AG09309 (cell line): ENCODE measurements around the gene TBC1D2B.
"Not testable (repeated sequence)": the region's sequence is repeated elsewhere in the genome, so short reads cannot be mapped to it uniquely, and the experiment has no call there.

Experiments used
- DNase-seq: peaks from one replicate; pipeline ENCODE4 v3.0.0-alpha.2; 2010; ENCODE audit warnings: low read depth
- H3K4me3 ChIP-seq: 2 replicates; pipeline ENCODE4 v1.5.1; 2011; ENCODE audit warnings: mild to moderate bottlenecking, low read depth, low read length, moderate library complexity; ENCODE audit not compliant: control insufficient read depth
- TF ChIP-seq, protein P1 (sequence below): IDR thresholded peaks from 2 replicates; pipeline ENCODE4 v1.5.1; 2011; ENCODE audit warnings: mild to moderate bottlenecking, low read depth, low read length, inconsistent platforms; ENCODE audit not compliant: insufficient read depth, control insufficient read depth; ENCODE audit errors: missing control alignments

Gene TBC1D2B

DNA sequence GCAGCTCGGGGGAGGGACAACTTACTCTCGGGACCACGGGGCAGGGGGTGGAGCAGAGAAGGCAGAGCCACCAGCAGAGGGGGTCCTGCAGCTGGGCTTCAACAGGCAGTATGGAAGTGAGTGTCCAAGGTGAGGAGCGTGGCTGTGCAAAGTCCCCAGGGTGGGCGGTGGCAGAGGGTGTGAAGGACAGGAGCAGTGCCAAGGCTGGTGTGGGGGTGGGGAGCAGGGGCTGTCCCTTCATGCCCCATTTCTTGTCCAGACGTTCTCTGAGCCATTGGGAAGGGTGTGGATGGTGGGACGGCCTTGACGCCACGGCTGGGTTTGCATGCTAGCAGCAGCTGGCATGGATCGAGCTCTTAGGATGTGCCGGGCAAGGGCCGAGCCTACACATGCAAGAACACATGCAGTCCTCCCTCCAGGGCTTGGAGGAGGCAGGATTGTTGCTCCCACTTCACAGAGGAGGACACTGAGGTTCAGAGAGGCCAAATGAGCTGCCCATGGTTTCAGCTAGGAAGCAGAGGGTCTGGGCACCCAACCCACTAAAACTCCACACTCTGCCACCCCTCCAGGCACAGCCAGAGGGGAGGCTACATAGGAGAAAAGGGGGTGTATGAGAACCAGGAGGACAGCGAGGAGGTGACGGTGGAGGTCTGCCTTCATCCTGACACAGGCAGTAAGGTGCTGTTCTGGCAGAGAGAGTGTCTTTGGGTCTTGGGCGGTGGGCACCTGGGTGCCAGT lies 93.6 kb downstream of the TBC1D2B start:
- TF ChIP-seq, protein P1, sequence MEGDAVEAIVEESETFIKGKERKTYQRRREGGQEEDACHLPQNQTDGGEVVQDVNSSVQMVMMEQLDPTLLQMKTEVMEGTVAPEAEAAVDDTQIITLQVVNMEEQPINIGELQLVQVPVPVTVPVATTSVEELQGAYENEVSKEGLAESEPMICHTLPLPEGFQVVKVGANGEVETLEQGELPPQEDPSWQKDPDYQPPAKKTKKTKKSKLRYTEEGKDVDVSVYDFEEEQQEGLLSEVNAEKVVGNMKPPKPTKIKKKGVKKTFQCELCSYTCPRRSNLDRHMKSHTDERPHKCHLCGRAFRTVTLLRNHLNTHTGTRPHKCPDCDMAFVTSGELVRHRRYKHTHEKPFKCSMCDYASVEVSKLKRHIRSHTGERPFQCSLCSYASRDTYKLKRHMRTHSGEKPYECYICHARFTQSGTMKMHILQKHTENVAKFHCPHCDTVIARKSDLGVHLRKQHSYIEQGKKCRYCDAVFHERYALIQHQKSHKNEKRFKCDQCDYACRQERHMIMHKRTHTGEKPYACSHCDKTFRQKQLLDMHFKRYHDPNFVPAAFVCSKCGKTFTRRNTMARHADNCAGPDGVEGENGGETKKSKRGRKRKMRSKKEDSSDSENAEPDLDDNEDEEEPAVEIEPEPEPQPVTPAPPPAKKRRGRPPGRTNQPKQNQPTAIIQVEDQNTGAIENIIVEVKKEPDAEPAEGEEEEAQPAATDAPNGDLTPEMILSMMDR: no peak
- DNase-seq: no peak
- H3K4me3 ChIP-seq: no peak overlapping the region

DNA sequence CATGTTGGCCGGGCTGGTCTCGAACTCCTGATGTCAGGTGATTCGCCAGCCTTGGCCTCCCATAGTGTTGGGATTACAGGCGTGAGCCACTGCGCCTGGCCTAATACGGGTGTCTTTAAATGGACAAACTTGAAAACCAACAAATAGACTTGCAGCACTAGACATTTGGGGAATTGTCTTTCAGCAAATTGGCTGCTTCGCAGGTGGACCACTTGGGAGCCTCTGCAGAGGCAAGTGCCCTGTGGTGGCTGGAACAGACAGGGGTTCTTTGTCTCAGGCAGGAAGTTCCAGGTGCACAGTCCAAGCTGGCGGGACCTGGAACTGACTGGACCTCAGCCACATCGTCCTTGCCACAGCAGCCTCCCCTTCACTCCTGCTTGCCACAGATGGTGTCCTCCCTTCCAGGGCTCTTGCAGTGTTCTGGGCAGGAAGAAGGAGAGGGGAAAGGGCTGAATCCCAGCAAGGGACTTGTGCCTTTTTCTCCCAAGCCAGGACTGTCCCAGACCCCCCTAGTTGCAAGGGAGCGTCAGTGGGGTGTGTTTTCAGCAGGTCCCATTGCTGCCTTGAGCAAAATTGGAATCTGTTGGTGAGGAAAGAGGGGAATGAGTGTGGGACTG lies 94.3 kb downstream of the TBC1D2B start:
- TF ChIP-seq, protein P1: no peak
- DNase-seq: no peak
- H3K4me3 ChIP-seq: no peak overlapping the region

- no peak for DNase-seq
- no peak overlapping the region for H3K4me3 ChIP-seq
- TF ChIP-seq, protein P1: no peak
Observed at GRCh38 chr15:77982127-77982490, 95.4 kb downstream of the TBC1D2B start.

GRCh38 chr15:77981281-77982126 lies 96.0 kb downstream of the TBC1D2B start:
- H3K4me3 ChIP-seq: no peak overlapping the region
- TF ChIP-seq, protein P1: no peak
- DNase-seq: no peak

GRCh38 chr15:77980674-77981073 lies 96.8 kb downstream of the TBC1D2B start:
- H3K4me3 ChIP-seq, DNase-seq: not testable (repeated sequence)

DNA sequence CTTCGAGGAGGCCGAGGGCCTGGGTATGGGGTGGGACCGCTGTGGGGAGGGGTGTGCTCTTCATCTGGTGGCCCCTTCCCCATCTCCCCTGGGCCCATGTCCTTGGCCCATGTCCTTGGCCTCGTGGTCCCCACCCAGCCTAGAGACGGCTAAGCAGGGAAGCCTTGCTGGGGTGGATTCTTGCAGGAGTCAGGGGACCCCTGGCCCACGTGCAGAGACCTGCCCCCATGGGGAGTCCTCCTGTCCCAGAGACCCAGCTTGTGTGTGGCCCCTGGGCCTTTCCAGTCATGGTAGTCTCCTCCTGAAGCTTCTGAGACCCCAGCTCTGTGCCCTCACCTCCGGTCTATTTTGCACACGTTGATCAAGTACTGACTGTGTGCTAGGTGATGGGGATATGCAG lies 97.4 kb downstream of the TBC1D2B start:
- TF ChIP-seq, protein P1: no peak
- no peak for DNase-seq

DNA sequence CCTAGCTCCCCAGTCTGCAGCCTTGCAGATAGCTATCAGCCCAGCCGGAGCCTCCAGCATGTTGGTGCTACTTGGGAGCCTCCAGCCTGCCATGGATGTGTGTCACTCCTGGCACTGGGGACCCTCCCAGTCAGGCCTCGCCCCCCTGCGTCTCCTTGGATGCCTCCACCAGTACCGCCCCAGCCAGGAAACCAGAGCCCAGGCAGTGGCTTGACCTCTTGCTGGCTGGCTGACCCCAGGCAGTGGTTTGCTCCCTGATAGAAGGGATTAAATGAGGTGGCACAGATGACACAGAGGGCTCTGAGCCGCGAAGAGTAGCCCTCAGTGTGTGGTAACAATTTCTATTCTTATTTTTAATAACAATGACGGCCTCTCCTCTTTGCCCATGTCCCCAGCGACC lies 98.4 kb downstream of the TBC1D2B start:
- H3K4me3 ChIP-seq, DNase-seq: not testable (repeated sequence)

More for the DNA sequence above, 97.4 kb downstream of the TBC1D2B start:
- no peak overlapping the region for H3K4me3 ChIP-seq

- not testable (repeated sequence) for H3K4me3 ChIP-seq, DNase-seq
Observed at GRCh38 chr15:77978759-77979145, 98.8 kb downstream of the TBC1D2B start.

DNA sequence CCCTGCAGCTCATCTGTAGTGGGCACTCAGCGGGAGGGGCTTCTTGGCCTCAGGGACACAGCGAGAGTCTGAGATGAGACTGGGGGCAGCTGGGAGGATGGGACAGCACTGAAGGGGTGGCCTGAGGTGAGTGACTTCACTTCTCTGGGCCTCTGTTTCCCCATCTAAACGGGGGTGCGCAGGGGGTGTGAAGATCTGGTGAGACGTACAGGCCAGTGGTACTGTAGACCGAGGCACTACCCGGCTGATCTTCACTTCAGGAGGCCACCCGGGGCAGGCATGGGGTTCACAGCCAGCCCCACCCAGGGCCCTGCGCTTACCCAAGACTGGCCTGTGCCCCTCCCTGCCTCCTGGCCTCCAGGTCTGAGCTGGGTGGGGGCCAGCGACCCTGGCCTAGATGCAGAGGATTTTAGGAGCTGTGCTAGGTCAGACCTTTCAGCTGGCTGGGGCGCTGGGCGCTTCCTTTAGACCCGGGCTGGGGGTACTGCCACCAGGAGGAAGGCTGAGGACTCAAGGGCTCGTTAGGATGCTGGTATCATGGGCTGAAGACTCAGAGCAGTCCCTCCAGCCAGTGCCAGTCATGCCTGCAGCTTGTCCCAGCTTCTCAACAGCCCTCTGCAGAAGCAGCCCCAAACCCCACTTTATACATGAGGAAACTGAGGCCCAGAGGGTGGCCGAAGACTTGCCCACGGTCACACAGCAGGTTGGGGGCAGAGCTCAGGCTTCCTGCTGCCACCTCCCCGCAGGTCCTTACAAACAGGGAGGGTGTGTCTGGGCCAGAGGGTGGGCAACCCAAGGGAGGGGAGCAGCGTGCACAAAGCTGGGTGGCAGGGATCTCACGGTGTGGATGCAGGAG lies 99.4 kb downstream of the TBC1D2B start:
- DNase-seq: not testable (repeated sequence)

DNA sequence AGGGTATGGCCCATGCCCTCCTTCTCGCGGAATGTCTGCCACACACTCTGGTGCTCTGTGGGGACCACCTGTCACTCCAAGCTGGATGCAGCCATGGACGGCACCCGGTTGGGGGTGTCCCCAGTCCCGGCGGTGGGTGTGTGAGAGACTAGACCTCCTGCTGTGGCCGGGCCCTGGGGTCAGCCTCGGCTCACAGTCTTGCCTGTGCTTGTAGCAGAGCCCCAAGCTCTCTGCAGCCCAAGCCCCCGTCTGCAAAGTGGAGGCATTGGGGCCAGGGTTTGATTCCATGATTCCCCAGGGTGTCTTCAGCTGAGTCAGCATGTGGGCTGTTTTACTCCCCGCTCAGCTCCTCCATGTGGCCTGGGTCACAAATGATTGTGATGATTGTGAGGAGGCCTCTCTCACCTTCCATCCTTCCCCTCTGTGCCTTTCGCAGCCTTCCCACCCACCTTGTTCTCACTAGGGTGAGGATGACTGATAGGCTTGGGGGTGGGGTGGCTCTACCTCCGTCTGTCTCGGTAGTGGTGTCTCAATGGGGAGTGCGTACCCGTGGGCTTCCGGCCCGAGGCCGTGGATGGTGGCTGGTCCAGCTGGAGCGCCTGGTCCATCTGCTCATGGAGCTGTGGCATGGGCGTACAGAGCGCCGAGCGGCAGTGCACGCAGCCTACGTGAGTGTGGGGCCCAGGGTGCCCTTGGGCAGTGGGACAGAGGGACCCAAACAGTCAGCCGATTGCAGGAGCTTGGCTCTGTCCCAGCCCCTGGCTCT lies 100.6 kb downstream of the TBC1D2B start:
- DNase-seq, H3K4me3 ChIP-seq: not testable (repeated sequence)

More for the DNA sequence above, 99.4 kb downstream of the TBC1D2B start:
- not testable (repeated sequence) for H3K4me3 ChIP-seq
